ENCODE measurements around the gene BCL2L14.

- TF ChIP-seq EP300 (IDR thresholded peaks at IDR 0.05) (no peak), CTCF (IDR thresholded peaks at IDR 0.05) (no peak), POLR2A (IDR thresholded peaks at IDR 0.05) (no peak), POLR2AphosphoS5 (IDR thresholded peaks at IDR 0.05) (no peak)
These were observed 15.6 kb downstream of the BCL2L14 start for GRCh38 chr12:12086362-12086761.
